Jurkat, Clone E6-1 (cell line): ENCODE results near the gene PSMD8.
"Not testable (repeated sequence)": the region's sequence is repeated elsewhere in the genome, so short reads cannot be mapped to it uniquely, and the experiment has no call there.

Source experiments
- DNase-seq: peaks from one replicate; pipeline ENCODE4 v3.0.0-alpha.2; 2011; ENCODE audit warnings: low read depth, low spot score
- H3K4me3 ChIP-seq: 2 replicates; pipeline ENCODE4 v1.5.1; 2011; ENCODE audit warnings: mild to moderate bottlenecking, low read length, control low read depth, moderate library complexity

The PSMD8 gene

DNA sequence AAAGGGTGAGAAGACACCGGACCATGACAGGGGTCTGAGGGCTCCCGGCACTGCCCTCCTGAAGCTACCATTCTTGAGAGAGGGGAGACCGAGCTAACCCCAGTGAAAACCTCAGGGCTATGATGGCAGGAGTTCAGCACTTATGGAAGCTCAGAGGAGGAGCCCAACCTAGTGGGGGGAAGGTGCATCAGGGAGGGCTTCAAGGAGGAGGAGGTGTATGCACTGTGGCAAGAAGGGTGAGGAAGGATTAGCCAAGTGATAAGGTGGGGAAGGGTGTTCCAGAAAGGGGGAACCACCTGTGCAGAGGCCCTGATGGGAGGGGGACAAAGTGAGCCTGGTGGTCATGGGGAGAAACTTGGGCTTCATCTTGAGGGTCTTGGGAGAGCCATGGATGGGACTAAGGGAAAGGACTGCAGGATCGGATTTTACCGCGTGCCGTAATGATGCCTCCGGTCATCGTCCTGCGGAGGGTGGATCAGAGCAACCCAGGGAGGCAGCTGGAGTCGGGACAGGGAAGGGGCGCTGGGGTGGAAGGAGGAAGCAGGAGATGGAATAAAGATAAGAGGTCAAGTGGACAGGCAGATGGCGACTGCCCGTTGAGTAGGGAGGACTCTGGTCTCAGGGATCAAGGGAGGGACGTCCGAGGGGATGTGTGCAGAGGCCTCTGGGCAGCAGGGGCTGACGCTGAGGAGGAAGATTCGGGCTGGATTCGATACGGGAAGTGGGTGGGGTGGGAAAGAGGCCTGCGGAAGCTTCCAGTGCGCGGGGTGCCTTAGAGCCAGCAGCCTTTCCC lies 13.3 kb upstream of the PSMD8 start:
- no peak overlapping the region for H3K4me3 ChIP-seq
- no peak for DNase-seq

- peak overlapping the region; percentile 59 for H3K4me3 ChIP-seq
- DNase-seq: peak; percentile 41
These were observed 12.7 kb upstream of the PSMD8 start for GRCh38 chr19:38361633-38362075.

DNA sequence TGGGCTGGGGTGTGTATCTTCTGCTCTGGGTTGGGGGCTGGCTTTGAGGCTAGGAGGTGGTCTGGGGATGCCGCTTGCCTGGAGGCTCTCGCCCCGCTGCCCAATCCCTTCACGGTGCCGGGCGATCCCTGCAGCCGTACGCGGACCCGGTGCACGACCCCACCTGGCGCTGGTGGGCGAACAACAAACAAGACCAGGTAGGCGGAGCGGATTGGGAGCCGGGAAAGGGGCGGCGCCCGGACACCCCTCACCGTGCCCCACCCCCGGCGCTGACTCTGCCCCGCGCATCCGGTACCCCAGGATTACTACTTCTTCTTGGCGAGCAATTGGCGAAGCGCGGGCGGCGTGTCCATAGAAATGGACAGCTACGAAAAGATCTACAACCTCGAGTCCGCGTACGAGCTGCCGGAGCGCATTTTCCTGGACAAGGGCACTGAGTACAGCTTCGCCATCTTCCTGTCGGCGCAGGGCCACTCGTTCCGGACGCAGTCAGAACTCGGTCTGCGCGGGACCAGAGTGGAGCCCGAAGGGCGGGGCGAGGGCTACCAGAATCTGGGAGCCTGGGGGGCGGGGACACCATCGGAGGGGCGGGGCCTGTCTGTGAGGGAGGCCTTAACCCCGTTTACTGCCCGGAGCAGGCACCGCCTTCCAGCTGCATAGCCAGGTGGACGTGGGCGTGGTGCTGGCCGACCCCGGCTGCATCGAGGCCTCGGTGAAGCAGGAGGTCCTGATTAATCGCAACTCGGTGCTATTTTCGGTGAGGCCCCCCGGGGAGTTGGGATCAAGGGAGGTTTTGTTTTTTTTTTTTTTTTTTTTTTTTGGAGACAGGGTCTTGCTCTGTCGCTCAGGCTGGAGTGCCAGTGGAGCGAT lies 12.1 kb upstream of the PSMD8 start:
- DNase-seq: peak; percentile 20

GRCh38 chr19:38362946-38363688 lies 11.3 kb upstream of the PSMD8 start:
- H3K4me3 ChIP-seq: peak overlapping the region; percentile 59
- not testable (repeated sequence) for DNase-seq

More for the DNA sequence above, 12.1 kb upstream of the PSMD8 start:
- H3K4me3 ChIP-seq: peak overlapping the region; percentile 59

DNA sequence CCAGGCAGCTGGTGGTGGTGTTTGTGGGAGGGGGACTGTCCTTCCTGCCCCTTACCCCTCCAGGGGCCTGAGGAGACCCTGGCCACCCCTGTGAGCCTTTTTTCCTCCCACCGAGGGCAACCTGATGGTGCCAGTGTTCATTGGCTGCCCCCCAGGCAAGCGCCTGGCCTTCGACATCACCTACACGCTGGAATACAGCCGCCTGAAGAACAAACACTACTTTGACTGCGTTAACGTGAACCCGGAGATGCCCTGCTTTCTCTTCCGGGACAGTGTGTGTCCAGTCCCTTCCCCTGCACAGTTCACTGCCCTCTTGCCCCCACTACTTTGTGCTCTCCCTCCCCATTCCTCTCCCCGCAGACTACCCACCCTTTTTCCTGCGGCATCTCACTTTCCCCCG lies 7.3 kb upstream of the PSMD8 start:
- DNase-seq: no peak
- no peak overlapping the region for H3K4me3 ChIP-seq

- DNase-seq: no peak
- no peak overlapping the region for H3K4me3 ChIP-seq
These were observed 4.8 kb upstream of the PSMD8 start for GRCh38 chr19:38369584-38369983.

DNA sequence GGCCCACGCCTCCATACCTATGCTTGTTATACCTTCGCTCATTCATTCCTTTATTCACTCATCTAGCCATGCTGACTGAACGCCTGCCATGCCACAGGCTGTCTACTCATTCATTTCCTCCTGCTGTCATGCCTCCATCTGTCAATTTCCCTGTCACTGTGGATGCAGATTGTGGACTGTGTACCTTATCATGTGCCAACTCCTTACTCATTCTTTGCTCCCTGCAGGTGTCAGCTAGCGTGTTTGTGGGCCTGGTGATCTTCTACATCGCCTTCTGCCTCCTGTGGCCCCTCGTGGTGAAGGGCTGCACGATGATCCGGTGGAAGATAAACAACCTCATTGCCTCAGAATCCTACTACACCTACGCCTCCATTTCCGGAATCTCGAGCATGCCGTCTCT lies 4.1 kb upstream of the PSMD8 start:
- no peak for DNase-seq
- H3K4me3 ChIP-seq: no peak overlapping the region

DNA sequence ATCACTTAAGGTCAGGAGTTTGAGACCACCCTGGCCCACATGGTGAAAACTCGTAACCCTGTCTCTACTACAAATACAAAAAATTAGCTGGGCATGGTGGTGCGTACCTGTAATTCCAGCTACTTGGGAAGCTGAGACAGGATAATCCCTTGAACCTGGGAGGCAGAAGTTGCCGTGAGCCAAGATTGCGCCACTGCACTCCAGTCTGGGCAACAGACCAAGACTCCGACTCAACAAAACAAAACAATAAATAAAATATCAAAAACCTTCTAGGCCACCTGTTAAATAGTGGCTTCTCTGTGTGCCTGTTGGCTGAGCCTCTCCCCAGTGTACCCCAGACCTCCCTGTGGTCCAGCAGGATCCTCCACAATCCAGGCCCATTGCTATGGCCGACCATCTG lies 3.3 kb upstream of the PSMD8 start:
- no peak overlapping the region for H3K4me3 ChIP-seq
- DNase-seq: no peak

DNA sequence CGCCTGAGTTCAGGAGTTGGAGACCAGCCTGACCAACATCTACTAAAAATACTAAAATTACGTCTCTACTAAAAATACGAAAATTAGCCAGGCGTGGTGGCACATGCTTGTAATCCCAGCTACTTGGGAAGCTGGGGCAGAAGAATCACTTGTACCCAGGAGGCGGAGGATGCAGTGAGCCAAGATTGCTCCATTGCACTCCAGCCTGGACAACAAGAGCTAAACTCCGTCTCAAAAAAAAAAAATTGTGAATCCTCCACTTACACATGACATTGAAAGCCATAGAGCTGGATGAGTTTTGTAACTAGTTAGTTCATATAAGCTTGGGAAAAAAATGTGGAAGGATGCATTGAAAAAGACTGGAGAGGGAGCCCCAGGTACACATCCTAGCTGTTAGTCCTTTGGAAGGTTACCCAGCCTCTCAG lies 452 bp upstream of the PSMD8 start:
- peak overlapping the region; percentile 59 for H3K4me3 ChIP-seq
- no peak for DNase-seq

DNA sequence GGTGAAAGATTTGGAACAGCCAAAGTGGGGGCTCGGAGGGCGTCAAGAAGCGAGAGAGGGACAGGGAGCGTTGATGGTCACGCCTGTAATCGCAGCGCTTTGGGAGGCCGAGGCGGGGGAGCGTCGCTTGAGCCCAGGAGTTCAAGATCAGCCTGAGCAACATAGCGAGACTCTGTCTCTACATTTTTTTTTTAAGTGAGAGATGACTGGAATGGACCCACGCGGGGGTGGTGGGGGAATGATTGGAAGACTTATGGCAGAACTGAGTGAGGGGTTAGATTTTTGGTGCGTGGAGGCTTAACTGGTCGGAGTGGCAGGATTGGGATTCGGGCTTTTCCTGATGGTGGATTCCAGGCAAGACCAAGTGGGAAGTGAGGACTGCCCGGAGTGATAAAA lies 725 bp downstream of the PSMD8 start:
- peak overlapping the region; percentile 95 for H3K4me3 ChIP-seq
- DNase-seq: no peak

GRCh38 chr19:38375748-38376147 lies 1.4 kb downstream of the PSMD8 start:
- peak overlapping the region; percentile 95 for H3K4me3 ChIP-seq
- no peak for DNase-seq

DNA sequence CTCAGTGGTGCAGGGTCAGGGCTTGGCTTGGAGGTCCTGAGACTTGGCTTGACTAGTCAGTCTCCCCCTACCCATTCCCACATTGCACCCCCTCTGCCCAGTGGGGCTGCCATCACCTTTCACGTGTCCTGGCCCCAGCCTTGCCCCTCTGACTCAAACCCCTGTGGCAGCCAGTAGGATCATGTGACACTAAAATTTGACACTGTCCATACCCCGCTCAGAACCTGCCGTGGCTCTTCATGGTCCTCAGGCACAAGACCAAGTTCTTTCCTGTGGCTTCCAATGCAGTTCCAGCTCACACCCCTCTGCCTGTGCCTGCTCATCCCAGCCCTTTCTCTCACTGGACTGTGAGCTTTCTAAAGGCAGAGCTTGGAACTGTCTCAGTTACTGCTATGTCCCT lies 2.2 kb downstream of the PSMD8 start:
- H3K4me3 ChIP-seq: no peak overlapping the region
- no peak for DNase-seq

- DNase-seq: no peak
- H3K4me3 ChIP-seq: no peak overlapping the region
These were observed 2.7 kb downstream of the PSMD8 start for GRCh38 chr19:38377052-38377451.

- no peak overlapping the region for H3K4me3 ChIP-seq
- no peak for DNase-seq
These were observed 4.5 kb downstream of the PSMD8 start for GRCh38 chr19:38378866-38379265.

DNA sequence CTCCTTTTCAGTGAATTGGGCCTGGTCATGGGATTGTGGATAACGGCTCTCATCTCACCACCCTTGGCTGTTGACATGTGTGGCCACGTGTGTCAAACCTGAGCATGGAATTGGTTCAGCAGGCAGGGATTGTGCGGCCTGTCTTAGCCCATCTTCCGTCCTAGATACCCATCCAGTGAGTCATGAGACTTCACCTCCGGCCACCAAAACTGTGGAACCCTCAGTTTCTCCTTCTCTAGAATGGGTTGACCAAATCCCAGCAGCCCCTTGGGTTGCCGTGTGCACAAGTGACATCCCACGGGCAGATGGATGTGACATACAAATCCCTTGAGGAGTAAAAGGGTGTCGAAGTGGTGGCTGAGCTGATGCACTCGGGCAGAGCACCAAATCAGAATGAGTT lies 6.8 kb downstream of the PSMD8 start:
- H3K4me3 ChIP-seq: no peak overlapping the region
- DNase-seq: no peak

DNA sequence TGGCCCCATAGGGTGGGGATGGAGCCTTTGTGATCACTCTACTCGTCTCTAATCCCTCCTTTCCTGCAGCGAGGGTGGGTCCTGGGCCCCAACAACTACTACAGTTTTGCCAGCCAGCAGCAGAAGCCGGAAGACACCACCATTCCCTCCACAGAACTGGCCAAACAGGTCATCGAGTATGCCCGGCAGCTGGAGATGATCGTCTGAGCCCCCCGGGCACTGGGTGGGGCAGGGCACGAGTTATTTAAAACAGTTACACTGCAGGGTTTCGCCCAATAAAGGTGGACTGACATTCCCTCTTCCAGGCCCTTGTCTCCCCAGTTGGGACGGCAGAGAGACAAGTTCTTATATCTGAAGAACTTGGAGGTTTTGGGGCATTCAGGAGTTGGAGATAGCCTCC lies 8.8 kb downstream of the PSMD8 start:
- no peak overlapping the region for H3K4me3 ChIP-seq
- no peak for DNase-seq

DNA sequence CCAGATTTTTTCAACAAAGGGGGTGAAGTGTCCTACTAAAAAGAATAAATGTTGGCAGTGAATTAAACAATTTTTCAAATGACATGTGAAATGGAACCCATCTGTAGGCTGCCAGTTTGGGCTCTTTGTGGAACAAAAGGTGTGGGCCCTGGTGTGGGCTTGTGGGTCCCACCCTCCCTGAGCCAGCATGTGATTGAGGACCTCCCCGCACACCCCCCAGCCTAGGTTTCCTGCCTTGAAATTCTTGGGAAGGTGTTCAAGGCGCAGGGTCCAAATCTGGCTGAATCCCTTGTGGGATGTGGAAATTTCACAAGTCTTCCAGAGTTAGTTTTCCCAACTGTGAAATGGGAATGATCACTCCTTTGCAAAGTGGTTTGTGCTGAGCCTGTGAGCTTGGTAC lies 9.4 kb downstream of the PSMD8 start:
- DNase-seq: no peak
- H3K4me3 ChIP-seq: no peak overlapping the region

DNA sequence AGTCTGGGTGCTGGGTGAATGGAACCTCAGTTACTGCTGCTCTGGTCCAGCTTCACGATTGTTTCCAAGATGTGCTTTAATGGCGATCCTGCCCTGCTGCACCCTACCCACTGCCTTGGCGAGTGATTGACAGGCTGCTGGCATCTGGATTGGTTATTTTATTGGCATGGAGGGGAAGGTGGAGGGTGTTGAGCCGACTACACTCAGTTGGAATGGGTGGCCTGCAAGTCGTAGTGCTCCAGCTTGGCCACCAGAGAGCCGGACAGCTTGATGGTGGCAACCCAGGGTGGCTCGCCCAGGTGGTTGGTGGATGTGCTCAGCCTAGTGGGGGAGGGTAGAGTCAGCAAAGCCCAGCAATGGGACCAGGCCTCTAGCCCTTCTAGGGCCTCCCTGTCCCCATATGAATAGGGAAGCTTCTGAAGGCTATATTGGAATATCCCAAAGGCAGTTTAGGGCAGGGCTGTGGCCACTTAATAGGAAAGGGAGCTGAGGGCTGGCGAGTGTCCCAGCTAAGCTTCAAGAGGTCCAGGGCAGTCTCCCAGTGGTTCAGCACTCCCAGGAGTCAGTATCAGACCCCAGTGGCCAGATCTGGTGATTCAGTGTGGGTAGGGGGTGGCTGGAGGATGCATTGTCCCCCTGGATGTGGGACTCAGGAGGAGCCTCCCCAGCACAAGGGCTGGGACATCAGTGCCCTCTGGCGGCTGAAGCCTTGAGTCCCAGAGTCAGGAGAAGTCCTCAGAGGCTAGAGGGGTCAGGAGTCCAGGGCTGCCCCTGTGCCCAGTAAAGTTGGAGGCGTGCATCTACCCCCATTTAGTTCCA lies 10.0 kb downstream of the PSMD8 start:
- no peak overlapping the region for H3K4me3 ChIP-seq
- no peak for DNase-seq
